HT1080 (cell line): Measurements from ENCODE around the gene NBEA. TPM values are rescaled to one million over a fixed set of nuclear protein-coding genes. Genes with fewer than 3 reads are reported as not detected.

ENCODE experiments used
- DNase-seq: peaks from one replicate; pipeline ENCODE4 v3.0.0-alpha.2; 2015; ENCODE audit warnings: low read depth
- polyA plus RNA-seq, 2 experiments: library from polyadenylated mRNA; depleted of rRNA; stranded (reverse); fragments of >200 nt; gene quantifications; 2 replicates each; pipeline ENCODE4 v1.2.3, GENCODE V29; 2015
- total RNA-seq: library from RNA; depleted of rRNA; stranded (reverse); fragments of >200 nt; shearing (Covaris generic); gene quantifications from 2 replicates; pipeline ENCODE4 v1.2.3, GENCODE V29; 2014; rRNA removed

The NBEA gene, protein sequence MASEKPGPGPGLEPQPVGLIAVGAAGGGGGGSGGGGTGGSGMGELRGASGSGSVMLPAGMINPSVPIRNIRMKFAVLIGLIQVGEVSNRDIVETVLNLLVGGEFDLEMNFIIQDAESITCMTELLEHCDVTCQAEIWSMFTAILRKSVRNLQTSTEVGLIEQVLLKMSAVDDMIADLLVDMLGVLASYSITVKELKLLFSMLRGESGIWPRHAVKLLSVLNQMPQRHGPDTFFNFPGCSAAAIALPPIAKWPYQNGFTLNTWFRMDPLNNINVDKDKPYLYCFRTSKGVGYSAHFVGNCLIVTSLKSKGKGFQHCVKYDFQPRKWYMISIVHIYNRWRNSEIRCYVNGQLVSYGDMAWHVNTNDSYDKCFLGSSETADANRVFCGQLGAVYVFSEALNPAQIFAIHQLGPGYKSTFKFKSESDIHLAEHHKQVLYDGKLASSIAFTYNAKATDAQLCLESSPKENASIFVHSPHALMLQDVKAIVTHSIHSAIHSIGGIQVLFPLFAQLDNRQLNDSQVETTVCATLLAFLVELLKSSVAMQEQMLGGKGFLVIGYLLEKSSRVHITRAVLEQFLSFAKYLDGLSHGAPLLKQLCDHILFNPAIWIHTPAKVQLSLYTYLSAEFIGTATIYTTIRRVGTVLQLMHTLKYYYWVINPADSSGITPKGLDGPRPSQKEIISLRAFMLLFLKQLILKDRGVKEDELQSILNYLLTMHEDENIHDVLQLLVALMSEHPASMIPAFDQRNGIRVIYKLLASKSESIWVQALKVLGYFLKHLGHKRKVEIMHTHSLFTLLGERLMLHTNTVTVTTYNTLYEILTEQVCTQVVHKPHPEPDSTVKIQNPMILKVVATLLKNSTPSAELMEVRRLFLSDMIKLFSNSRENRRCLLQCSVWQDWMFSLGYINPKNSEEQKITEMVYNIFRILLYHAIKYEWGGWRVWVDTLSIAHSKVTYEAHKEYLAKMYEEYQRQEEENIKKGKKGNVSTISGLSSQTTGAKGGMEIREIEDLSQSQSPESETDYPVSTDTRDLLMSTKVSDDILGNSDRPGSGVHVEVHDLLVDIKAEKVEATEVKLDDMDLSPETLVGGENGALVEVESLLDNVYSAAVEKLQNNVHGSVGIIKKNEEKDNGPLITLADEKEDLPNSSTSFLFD (N-terminal part only)
- total RNA-seq, result 2.0 and 3.2 TPM in 2 replicates
- polyA plus RNA-seq (2015; cell fraction: cytosol; rRNA removed), result 2.4 and 2.6 TPM in 2 replicates
- polyA plus RNA-seq (2015; cell fraction: nucleus; rRNA removed), result 6.6 and 7.5 TPM in 2 replicates

DNA sequence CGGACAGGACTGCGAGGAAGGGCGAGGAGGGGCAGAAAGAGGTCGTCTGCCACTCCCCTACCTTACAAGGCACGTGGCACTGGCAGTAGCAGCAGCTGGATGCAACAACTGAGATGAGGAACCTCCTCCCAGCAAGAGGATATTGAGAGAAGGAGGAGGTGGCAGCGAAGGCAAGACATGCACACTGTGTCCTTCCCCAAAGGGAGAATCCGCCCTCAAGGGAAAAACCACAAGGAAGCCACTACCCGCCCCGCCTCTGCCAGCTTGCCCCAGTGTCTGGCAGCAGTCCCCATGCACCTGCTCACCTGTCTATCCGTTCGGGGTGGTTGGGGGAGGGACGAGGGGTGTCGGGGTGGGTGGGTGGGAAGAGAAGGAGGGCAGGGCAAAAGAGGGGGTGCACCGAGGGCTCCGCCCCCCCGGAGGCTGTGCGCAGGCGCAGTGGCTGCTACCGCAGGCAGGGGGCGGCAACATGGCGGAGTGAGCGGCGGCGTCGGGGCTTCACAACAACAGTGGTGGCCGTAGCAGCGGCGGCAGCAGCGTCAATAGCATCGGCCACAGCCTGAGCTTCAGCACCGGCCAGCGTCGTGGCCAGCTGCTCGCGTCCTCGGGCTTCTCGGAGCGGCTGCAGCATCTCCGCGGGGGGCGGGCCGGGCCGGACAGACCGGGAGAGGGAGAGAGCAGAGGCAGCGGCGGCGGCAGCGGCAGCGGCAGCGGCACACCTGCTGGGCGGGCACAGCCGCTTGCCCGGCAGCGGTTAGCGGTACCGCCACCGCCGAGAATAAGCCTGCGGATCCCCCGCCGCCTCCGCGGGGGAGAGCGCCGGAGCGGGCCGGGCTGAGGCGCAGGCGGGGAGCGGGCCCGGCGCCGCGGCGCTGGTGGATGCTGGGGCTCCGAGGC lies at the start of gene NBEA:
Gene NBEA, plus strand, starts transcription at position 436 of the 897 bp plus-strand sequence. CDS start 551 bp downstream, outside the sequence.
- DNase-seq, result peak; percentile 67

DNA sequence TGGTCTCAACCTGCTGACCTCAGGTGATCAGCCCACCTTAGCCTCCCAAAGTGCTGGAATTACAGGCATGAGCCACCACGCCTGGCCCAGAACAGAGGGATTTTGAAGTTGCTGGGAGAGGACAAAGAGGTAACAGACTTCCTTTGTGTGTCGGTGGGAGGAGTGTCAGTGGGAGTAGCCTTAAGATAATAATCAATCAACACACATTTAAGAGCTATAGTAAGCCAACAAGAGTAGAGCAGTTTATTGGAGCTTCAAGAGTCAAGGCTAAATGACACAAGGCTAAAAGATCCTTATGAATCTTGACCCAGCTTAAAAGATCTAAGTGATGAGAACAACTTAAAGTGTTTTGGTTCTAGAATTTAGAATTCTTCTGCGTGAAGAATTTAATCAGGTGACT lies 47.3 kb upstream of the NBEA start:
- no peak for DNase-seq

DNA sequence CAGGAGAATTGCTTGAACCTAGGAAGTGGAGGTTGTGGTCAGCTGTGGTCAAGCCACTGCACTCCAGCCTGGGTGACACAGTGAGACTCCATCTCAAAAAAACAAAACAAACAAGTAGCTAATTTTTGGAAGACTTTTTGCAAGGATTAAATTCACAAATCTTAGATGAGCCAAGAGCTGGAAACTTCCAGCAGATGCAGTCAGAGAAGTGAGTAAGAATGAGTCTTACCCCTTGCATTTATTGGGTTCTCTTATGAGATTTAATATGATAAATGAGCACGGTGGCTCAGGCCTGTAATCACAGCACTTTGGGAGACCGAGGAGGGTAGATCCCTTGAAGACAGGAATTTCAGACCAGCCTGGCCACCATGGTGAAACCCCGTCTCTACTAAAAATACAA lies 44.9 kb upstream of the NBEA start:
- no peak for DNase-seq

DNA sequence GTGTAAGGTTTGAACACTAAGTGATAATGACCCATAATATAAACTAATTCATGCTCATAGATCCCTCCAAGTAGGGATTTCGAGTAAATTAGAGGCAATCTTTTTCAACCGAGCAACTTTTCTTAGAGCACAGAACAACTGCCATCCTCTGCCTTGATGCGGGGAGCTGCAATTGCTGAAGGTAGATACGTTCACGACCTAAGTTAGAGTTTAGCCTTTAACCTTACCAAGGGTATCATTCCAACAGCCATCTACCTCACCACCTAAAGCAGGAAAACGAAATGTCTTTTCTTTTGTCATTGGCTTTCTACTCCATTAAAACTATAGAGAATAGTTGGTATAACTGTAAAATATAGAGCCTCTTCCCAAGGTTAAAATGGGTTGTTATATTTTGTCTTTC lies 42.2 kb upstream of the NBEA start:
- DNase-seq, result no peak

DNA sequence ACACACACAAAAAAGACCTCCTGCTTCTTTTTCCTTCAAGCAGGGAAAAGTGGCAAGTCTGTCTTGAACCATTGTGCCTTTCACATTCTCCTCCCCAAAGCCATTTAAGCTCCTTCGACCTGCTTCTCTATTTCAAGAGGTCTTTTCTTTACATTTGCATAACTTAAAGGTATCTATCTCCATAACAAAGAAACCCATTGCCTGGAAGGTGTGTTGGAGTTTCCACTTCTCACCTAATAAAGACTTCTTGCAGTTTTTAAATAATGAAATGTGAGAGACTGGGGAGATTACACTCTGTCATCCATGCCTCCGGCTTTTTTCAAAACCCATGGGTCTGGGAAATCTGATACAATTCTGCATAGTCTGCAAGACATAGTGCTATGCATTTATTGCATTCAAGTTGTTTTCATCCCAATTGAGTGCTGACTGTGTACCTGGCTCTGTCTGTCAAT lies 41.8 kb upstream of the NBEA start:
- DNase-seq, result no peak

DNA sequence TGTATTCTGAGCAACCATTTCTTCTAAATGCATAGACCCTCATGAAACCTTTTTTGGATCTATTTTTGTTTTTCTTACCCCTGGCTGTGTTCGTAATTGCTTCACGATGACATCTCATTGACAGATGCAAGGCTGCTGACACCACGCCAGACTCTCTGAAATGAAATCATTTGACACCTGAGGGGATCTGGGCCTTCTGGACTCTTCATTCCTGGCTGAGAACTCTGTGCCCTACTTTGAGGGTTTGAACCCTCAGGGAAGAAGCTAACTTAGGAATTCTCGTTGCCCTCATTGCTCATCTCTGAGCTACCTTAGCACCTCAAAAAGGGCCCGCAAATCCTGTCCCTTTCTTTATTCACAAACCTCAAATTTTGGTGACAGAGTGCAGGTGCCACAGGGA lies 40.5 kb upstream of the NBEA start:
- DNase-seq, result no peak

DNA sequence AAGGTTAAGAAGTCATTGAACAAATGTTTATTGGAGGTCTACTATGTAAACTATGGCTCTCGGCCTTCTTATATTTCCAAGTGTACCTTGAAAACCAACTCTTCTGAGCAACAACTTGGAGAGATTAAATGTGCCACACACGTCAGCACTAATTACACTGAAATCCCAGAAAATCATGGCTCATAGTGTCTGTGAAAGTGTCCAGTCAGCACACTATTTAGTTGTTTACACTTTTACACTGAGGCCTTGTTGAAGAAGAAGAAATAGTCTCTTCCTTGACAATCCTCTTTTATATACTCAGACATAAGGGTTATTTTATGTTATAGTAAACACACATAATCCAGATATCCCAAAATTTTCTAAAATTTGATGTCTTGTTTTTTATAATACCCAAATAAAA lies 30.9 kb upstream of the NBEA start:
- no peak for DNase-seq

DNA sequence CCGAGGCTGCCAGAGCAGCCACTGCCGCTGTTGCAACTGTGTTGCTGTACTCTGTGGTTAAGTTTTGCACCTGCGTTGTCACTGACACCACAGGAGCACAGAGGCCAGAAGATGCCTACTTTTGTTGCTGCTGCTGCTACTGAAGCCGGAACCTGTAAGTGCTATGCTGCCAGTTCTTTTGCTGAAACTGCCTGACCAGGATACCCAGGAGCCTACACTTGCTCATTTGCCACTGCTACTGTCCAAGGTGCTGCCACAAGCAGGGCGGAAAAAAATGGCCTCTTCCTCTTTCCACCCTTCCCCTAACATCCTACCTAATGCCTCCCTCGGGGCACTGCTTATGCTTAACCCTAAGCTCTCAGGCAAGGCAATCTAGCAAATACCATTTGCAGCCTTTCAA lies 29.0 kb upstream of the NBEA start:
- DNase-seq, result peak; percentile 22

DNA sequence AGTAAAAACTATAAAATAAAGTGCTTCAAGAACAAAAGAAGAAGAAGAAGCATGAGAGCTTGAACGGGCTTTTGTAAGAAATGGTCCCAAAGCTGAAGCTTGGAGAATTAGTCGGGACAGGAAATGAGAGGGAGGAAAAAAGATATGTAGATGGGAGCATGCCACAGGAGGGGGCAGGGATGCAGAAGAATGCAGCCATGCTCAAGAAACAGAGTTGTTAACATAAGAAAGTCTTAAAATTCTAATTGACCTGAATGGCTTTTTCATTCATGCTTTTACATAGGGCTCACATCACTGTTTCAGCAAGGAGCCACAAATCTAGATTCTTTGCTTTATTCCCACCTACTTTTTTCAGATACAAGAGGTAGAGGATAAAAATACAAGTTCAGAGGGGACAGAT lies 27.7 kb upstream of the NBEA start:
- no peak for DNase-seq

DNA sequence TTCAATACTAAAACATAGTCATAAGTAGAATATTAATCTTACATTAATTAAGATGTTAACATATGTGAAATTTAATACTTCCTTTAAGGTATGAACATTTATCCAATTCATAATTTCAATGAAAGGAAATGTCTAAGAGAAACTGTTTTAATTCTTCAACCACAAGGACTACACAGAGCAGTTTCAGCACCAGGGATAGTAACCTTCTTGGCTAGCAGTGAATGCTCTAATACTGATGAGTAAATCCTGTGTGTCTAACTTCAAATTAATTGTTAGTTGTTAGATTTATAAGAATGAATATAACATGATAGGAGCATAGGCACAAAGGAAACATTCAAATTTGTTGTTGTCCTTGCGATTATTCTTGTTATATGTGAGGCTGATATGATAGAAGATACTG lies 15.6 kb upstream of the NBEA start:
- no peak for DNase-seq

DNA sequence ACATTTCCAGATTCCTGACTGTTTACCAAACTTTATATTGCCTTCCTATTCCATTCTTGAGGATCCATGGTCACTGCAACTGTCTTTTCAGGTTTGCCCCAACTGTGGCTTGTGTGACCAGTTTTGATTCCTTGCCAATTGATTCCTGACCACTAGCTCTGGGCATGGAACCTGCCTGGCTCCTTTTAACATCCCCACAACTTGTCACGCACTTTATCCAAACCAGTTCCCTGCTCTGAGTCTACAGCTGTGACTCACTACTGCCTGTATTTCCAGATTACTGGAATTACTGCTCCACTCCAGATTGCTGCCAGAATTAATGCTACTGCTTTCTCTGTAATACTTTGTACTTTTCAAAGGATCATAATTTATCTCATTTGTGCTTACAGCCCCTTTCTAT lies 13.4 kb upstream of the NBEA start:
- DNase-seq, result peak; percentile 15

DNA sequence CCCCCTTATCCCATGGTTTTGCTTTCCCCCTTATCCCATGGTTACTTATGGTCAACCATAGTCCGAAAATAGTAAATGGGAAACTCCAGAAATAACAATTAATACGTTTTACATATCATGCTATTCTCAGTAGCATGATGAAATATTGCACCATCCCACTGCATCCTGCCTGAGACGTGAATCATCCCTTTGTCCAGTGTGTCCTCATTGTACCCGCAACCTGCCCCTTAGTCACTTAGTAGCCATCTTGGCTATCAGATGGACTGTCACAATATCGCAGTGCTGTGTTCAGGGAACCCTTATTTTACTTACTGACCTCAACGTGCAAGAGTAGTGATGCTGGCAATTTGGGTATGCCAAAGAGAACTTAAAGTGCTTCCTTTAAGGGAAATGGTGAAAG lies 10.5 kb upstream of the NBEA start:
- DNase-seq, result peak; percentile 79

DNA sequence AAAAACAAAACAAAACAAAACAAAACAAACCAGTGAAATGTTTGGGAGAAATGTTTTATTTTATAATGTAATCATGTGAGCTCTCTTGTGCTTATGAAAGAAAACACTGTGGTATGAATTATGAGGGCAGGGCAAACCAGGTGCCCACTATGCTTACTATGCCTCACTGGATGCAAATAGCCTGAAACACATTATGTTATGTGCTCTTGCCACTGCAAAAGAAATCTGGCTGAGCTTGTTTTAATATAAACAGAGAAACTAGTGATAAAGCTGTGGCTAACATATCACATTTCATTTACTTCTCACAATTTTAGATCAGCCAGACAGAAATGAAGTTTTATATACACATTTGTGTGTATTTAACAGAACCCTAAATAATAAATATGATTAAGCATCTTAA lies 8.7 kb upstream of the NBEA start:
- no peak for DNase-seq

DNA sequence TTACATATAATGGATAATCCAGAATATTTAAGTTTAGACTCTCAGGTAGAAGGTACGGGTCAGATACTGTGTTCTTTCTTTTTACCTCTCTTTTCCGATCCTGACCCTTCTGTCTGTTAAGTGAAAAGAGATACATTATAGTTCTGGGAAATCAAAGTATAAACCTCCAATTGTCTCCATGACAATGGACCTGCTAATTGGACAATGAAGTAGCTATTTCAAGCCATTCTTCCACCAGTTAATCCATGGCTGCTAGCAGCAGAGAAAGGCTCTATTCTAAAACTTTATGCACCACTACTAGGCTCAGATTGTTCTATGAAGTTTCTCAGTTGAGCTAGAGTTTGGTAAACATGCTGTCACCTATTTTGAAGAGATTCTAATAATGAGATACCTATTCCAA lies 8.3 kb upstream of the NBEA start:
- DNase-seq, result no peak

DNA sequence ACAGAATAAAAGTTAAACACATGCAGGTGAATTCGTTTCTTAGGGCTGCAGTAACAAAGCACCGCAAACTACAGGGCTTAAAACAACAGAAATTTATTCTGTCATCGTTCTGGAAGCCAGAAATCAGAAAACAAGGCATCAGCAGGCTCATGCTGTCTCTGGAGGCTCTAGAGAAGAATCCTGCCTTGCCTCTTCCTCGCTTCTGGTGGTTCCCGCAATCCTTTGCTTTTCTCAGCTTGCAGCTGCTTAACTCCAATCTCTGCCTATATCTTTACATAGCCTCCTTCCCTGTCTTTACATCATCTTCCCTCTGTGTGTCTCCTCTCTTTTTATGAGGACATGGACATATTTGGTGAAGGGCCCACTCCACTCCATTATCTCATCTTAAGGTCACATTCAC lies 6.2 kb upstream of the NBEA start:
- no peak for DNase-seq

DNA sequence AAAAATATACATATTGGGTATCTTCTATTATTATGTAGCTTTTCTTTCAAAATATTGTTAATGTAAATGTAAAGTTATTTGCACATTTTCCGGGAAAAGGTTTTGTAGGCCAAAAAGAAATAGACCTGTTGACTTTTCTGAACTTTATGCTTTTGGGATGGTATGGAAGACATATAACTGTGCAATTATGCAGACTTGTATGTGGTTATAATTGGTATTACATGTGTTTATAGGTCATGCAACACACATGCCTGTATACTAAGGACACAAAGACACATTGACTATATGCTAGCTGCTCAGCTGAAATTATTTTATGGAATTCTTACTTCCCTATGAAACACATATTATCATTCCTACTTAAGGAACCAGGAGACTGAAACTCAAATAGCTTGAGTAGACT lies 2.3 kb upstream of the NBEA start:
- no peak for DNase-seq

DNA sequence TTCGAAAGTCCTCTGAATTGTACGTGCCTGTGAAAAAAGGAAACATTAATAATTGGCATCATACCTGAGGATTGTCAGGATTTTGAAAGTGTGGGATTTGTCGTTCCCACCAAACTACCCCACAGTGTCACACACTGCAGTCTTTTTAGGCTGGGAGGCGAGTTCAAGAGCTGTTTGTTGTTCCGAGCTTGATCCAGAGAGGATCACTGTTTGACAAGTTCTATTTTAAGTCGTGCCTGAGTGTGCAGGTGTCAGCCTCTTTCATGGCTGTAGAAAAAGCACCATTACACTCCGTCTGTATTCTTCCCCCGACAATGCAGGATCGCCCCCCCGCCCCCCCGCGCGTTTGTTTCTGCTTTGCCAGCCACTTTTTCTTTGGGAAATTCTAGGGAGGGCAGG lies 635 bp upstream of the NBEA start:
- no peak for DNase-seq

DNA sequence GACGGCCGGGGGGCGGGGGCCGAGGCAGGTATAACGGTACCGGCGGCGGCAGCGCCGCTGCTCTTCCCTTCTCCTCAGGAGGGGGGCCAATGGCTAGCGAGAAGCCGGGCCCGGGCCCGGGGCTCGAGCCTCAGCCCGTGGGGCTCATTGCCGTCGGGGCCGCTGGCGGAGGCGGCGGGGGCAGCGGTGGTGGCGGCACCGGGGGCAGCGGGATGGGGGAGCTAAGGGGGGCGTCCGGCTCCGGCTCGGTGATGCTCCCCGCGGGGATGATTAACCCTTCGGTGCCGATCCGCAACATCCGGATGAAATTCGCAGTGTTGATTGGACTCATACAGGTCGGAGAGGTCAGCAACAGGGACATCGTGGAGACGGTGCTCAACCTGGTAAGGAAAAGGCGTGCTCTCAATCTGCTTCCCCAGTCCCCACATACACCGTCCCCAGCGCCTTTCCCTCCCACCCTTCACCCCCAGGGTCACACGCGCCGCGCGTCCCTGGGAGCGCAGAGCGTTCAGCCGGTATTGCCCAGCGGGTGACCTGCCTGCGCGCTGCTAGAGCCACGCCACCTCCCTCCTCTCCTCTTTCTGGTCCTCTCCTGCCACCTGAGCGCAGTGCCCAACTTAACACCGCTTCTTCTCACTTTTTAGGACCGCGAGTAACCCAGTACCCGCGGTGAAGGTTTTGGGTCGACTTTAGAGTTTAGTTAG lies 814 bp downstream of the NBEA start:
- no peak for DNase-seq

DNA sequence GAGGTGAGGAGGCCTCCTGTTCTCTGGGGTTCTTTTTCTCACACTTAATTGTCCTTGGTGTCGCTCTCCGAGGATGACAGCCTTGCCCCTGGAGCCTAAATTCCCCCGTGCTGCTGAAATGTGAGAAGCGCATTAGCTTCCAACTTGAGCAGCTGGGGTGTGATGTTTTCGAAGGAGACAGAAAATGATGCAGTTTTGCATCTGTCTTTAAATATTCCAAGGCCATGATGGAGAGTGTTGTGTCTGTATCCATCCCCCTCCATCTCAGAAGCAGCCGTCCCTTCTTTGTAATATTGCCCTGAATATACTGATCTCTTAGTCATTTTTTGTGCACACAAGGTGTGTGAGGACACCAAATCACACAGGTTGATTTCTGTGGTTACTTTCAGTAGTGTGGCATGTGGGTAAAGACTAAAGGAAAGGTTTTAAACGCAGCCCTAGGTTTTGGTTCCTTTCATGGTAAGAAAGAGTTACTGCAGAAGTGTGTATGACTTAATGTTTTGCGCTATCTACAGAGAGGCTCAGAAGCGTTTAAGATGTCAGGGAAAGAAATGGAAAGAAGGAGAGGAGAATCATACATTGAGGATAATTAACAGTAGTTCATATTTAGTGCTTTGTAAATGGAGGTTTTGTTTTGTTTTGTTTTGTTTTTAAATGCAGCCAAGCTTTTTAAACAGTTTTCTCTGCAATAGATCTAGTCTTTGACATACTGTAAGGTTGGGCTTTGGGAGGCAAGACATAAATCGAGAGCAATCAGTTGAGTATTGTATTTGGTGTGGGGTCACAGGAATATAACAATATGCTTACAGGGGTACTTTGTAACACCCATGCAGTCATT lies 1.6 kb downstream of the NBEA start:
- DNase-seq, result no peak
